Neural cell (in vitro differentiated cells): ENCODE measurements around the gene POLK.

ENCODE experiments used
- CTCF ChIP-seq: fragments of 450-650 bp; IDR thresholded peaks from 2 replicates; pipeline ENCODE4 v1.5.1; 2014; ENCODE audit warnings: antibody characterized with exemption, mild to moderate bottlenecking, moderate library complexity; ENCODE audit not compliant: poor library complexity, severe bottlenecking
- EZH2 ChIP-seq: fragments of 200-600, 300-800 bp; shearing (Covaris generic), sonication (generic); IDR thresholded peaks from 2 replicates; pipeline ENCODE4 v1.6.1; 2014; ENCODE audit warnings: antibody characterized with exemption, low read length, borderline replicate concordance, mild to moderate bottlenecking; ENCODE audit not compliant: insufficient read depth, poor library complexity, severe bottlenecking
- POLR2AphosphoS5 ChIP-seq: IDR thresholded peaks from 2 replicates; pipeline ENCODE4 v1.6.1; 2012
- RAD21 ChIP-seq: fragments of 450-650 bp; conservative IDR thresholded peaks from 2 replicates; pipeline ENCODE4 v1.6.1; 2014; ENCODE audit warnings: antibody characterized with exemption, mild to moderate bottlenecking, moderate library complexity
- REST ChIP-seq: IDR thresholded peaks from 2 replicates; pipeline ENCODE4 v1.6.1; 2012; ENCODE audit warnings: borderline replicate concordance

GRCh38 chr5:75465480-75465879 is 46.2 kb upstream of the POLK start:
- no peak for TF ChIP-seq RAD21
- no peak for TF ChIP-seq CTCF
- TF ChIP-seq EZH2: no peak
- TF ChIP-seq REST: no peak
- TF ChIP-seq POLR2AphosphoS5: no peak
